K562 (cell line): ENCODE results near the gene TUBA4B. TPM values are rescaled to one million over a fixed set of nuclear protein-coding genes. Genes with fewer than 3 reads are reported as not detected.

Source experiments
- CAMTA2 ChIP-seq: fragments of 250-450 bp; sonication (Bioruptor Pico); conservative IDR thresholded peaks from 2 replicates; pipeline ENCODE4 v1.5.1; 2022
- ERF ChIP-seq: fragments of 450-650 bp; formaldehyde crosslinking; IDR thresholded peaks from 2 replicates; pipeline ENCODE4 v1.4.0; 2020; ENCODE audit warnings: mild to moderate bottlenecking, mixed read lengths
- FOXP1 ChIP-seq: sonication (generic); formaldehyde crosslinking; IDR thresholded peaks from 2 replicates; pipeline ENCODE4 v1.8.0; 2022; ENCODE audit warnings: mild to moderate bottlenecking, missing genetic modification reagents
- HDAC2 ChIP-seq: fragments of 450-650 bp; IDR thresholded peaks from 2 replicates; pipeline ENCODE4 v1.6.1; 2016; ENCODE audit warnings: mild to moderate bottlenecking
- JUN ChIP-seq, 2 experiments: sonication (generic) in 1 of 2; formaldehyde crosslinking in 1 of 2; IDR thresholded peaks; 2 replicates each; pipeline versions ENCODE4 v1.6.1 to v1.8.0; 2012 to 2022; ENCODE audit warnings: borderline replicate concordance in 2 of 2, mild to moderate bottlenecking in 2 of 2, improper control_type of control experiment in 1 of 2, low read depth in 1 of 2, low read length in 1 of 2, missing genetic modification reagents in 1 of 2
- MAFG ChIP-seq: fragments of 450-650 bp; conservative IDR thresholded peaks from 2 replicates; pipeline ENCODE4 v1.6.1; 2016; ENCODE audit warnings: missing genetic modification characterization, missing compliant biosample characterization
- PRMT5 ChIP-seq: sonication (generic); formaldehyde crosslinking; IDR thresholded peaks from 2 replicates; pipeline ENCODE4 v1.5.0; 2020; ENCODE audit warnings: missing genetic modification reagents
- SIN3A ChIP-seq, 2 experiments: fragments of 150-350 bp in 1 of 2; IDR thresholded peaks; 2 replicates each; pipeline ENCODE4 v1.6.1; 2011 to 2016; ENCODE audit warnings: borderline replicate concordance in 2 of 2, low read depth in 2 of 2, low read length in 2 of 2, mild to moderate bottlenecking in 2 of 2, moderate library complexity in 2 of 2; ENCODE audit not compliant: control insufficient read depth in 1 of 2
- SMARCE1 ChIP-seq: fragments of 450-650 bp; IDR thresholded peaks from 2 replicates; pipeline ENCODE4 v1.7.1; 2016; ENCODE audit warnings: mild to moderate bottlenecking
- TAF1 ChIP-seq: IDR thresholded peaks from 2 replicates; pipeline ENCODE4 v1.6.1; 2011; ENCODE audit warnings: mild to moderate bottlenecking, low read length, moderate library complexity; ENCODE audit not compliant: insufficient read depth, control insufficient read depth, severe bottlenecking; ENCODE audit errors: extremely low read depth
- ZBTB1 ChIP-seq: sonication (generic); formaldehyde crosslinking; IDR thresholded peaks from 2 replicates; pipeline ENCODE4 v1.8.1; 2023; ENCODE audit warnings: missing genetic modification reagents, low read depth, mild to moderate bottlenecking, borderline replicate concordance
- ZBTB7A ChIP-seq: IDR thresholded peaks from 2 replicates; pipeline ENCODE4 v1.6.1; 2011; ENCODE audit warnings: low read depth, mild to moderate bottlenecking, low read length, moderate library complexity, borderline replicate concordance; ENCODE audit not compliant: control insufficient read depth
- ZNF263 ChIP-seq: sonication (generic); formaldehyde crosslinking; IDR thresholded peaks from 2 replicates; pipeline ENCODE4 v1.8.0; 2022; ENCODE audit warnings: mild to moderate bottlenecking, missing genetic modification reagents, borderline replicate concordance
- polyA plus RNA-seq, 8 experiments: library from polyadenylated mRNA; depleted of rRNA in 4 of 8; stranded (reverse) in 5 of 8; unstranded in 3 of 8; fragments of >200 nt; fragmentation: Nextera tagmentation in 2 of 8; fragmentation: Illumina TruSeq in 1 of 8; extraction: Ambion mirVana in 2 of 8; extraction: Trizol in 1 of 8; gene quantifications; 2 replicates each; pipeline versions ENCODE4 v1.2.1 to v1.2.3, GENCODE V29; 2011 to 2014; ENCODE audit warnings: inconsistent platforms in 1 of 8, missing spikeins in 1 of 8
- total RNA-seq, 7 experiments: library from RNA; depleted of rRNA in 6 of 7; stranded (reverse); fragments of >200 nt in 6 of 7; fragmentation: Illumina TruSeq in 2 of 7; extraction: Trizol in 2 of 7; gene quantifications; 2 replicates each; pipeline versions ENCODE4 v1.2.1 to v1.2.3, GENCODE V29; 2011 to 2021; ENCODE audit warnings: low replicate concordance in 1 of 7
- TF ChIP-seq, protein P1 (sequence below): sonication (generic); formaldehyde crosslinking; IDR thresholded peaks from 2 replicates; pipeline ENCODE4 v1.8.0; 2023; ENCODE audit warnings: mild to moderate bottlenecking, missing genetic modification reagents
- TF ChIP-seq, protein P2 (sequence below): sonication (generic); formaldehyde crosslinking; IDR thresholded peaks from 2 replicates; pipeline ENCODE4 v1.8.0; 2022; ENCODE audit warnings: mild to moderate bottlenecking, missing genetic modification reagents

The TUBA4B gene
- total and polyA plus RNA-seq, 9 of the 15 experiments (the other 6 are each of a cell fraction or from before 2014, with no cell fraction given): 0.04 TPM; not detected in 8

DNA sequence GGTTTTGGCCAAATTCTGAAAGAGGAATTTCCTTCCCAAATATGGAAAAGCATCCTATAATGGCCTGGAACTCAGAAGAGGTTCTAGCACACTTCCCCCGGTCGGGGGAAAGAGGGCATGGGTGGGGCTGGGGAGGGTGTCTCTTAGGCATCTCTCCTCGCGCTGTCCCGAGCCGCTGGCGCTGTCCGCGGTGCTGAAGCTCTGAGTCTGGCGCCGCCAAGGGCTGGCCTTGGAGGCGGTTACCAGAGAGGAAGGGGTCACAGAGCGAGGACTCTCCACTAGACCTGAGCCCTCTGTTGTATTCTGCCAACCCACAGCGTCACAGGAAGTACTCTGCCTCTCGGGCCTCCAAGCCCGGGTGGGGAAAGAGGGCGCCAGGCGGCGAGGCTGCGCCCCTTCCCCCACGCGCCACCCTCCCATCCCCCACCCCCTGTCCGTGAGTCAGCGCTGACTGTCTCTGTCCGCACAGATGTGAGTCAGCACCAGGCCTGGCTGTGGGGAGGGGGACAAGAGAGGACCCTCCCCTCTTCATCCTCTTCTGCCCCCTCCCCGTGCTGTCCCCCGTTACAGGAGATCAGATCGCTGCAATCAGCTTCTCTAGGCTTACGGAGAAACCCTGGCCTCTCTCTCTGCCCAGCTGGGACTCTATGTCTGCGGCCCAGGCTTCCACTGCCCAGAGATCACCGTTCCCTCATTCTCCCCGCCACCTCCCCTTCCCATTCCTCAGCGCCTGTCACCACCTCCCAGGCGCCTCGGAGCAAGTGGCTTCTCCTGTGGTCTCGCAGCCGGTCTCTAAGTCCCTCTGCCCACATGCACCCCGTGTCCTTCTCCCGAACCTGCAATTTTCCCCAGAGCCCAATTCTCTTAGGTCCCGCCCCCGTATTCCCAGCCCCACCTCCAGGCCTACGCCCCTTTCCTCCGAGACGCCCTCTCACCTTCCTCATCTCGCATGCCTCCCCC lies 55.4 kb downstream of the TUBA4B start (continued):
- TF ChIP-seq, protein P1, sequence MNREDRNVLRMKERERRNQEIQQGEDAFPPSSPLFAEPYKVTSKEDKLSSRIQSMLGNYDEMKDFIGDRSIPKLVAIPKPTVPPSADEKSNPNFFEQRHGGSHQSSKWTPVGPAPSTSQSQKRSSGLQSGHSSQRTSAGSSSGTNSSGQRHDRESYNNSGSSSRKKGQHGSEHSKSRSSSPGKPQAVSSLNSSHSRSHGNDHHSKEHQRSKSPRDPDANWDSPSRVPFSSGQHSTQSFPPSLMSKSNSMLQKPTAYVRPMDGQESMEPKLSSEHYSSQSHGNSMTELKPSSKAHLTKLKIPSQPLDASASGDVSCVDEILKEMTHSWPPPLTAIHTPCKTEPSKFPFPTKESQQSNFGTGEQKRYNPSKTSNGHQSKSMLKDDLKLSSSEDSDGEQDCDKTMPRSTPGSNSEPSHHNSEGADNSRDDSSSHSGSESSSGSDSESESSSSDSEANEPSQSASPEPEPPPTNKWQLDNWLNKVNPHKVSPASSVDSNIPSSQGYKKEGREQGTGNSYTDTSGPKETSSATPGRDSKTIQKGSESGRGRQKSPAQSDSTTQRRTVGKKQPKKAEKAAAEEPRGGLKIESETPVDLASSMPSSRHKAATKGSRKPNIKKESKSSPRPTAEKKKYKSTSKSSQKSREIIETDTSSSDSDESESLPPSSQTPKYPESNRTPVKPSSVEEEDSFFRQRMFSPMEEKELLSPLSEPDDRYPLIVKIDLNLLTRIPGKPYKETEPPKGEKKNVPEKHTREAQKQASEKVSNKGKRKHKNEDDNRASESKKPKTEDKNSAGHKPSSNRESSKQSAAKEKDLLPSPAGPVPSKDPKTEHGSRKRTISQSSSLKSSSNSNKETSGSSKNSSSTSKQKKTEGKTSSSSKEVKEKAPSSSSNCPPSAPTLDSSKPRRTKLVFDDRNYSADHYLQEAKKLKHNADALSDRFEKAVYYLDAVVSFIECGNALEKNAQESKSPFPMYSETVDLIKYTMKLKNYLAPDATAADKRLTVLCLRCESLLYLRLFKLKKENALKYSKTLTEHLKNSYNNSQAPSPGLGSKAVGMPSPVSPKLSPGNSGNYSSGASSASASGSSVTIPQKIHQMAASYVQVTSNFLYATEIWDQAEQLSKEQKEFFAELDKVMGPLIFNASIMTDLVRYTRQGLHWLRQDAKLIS: peak; percentile 81; the same call in 1 of the 2 replicates
- TF ChIP-seq MAFG (tag) (peak; percentile 22; the same call in 1 of the 2 replicates), HDAC2 (peak; percentile 77; the same call in 1 of the 2 replicates), FOXP1 (CRISPR knock-in tag) (peak; percentile 29; the same call in 1 of the 2 replicates), ERF (no peak), SMARCE1 (peak; percentile 77; the same call in 1 of the 2 replicates), ZNF263 (CRISPR knock-in tag) (peak; percentile 49; the same call in 1 of the 2 replicates), PRMT5 (CRISPR knock-in tag) (peak; percentile 94), JUN (IDR thresholded peaks at IDR 0.05; ENCODE audit: borderline replicate concordance, low read depth, low read length) (peak; percentile 36; the same call in 1 of the 2 replicates), JUN (CRISPR knock-in tag; IDR thresholded peaks at IDR 0.05; ENCODE audit: borderline replicate concordance) (no peak), TAF1 (no peak), CAMTA2 (CRISPR knock-in tag) (no peak), ZBTB7A (peak; percentile 95), ZBTB1 (CRISPR knock-in tag) (no peak), SIN3A (IDR thresholded peaks at IDR 0.05; ENCODE audit: borderline replicate concordance in 2 of 2, control insufficient read depth in 1 of 2, low read depth in 2 of 2, low read length in 2 of 2) (peak in 1 of 2 experiments; percentile 82; a peak in 2 of 4 replicates)
- TF ChIP-seq, protein P2, sequence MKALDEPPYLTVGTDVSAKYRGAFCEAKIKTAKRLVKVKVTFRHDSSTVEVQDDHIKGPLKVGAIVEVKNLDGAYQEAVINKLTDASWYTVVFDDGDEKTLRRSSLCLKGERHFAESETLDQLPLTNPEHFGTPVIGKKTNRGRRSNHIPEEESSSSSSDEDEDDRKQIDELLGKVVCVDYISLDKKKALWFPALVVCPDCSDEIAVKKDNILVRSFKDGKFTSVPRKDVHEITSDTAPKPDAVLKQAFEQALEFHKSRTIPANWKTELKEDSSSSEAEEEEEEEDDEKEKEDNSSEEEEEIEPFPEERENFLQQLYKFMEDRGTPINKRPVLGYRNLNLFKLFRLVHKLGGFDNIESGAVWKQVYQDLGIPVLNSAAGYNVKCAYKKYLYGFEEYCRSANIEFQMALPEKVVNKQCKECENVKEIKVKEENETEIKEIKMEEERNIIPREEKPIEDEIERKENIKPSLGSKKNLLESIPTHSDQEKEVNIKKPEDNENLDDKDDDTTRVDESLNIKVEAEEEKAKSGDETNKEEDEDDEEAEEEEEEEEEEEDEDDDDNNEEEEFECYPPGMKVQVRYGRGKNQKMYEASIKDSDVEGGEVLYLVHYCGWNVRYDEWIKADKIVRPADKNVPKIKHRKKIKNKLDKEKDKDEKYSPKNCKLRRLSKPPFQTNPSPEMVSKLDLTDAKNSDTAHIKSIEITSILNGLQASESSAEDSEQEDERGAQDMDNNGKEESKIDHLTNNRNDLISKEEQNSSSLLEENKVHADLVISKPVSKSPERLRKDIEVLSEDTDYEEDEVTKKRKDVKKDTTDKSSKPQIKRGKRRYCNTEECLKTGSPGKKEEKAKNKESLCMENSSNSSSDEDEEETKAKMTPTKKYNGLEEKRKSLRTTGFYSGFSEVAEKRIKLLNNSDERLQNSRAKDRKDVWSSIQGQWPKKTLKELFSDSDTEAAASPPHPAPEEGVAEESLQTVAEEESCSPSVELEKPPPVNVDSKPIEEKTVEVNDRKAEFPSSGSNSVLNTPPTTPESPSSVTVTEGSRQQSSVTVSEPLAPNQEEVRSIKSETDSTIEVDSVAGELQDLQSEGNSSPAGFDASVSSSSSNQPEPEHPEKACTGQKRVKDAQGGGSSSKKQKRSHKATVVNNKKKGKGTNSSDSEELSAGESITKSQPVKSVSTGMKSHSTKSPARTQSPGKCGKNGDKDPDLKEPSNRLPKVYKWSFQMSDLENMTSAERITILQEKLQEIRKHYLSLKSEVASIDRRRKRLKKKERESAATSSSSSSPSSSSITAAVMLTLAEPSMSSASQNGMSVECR (CRISPR knock-in tag): peak; percentile 63; the same call in 1 of the 2 replicates
